GM12875 (cell line): ENCODE results near the gene CNTNAP5.

Source experiments
- H3K4me3 ChIP-seq: one replicate; pipeline ENCODE4 v1.5.1; 2011; ENCODE audit warnings: low read depth, low read length, control low read depth
- TF ChIP-seq, protein P1 (sequence below): IDR thresholded peaks from 2 replicates; pipeline ENCODE4 v1.5.1; 2011; ENCODE audit warnings: low read depth, mild to moderate bottlenecking, control low read depth, inconsistent platforms, low read length, moderate library complexity, borderline replicate concordance; ENCODE audit not compliant: insufficient read depth

CNTNAP5 gene

DNA sequence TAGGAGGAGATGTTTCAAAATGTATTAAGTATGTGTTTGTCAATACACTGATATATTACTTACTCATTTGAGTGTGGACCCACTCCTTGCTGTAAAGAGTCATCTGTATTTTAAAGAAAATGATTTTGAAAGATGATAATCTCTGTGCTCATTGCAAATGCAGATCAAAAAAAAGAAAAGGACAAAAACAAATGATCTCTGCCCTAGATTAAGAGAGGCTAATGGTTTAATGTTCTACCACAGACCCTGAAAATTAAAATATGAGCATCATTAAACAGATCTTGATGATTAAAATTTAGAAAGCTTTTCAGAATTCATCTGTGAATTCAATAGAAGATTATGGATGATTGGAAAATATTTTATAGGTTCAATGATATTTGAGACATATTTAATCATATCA, 136.5 kb downstream of the CNTNAP5 start:
- H3K4me3 ChIP-seq: no peak overlapping the region
- TF ChIP-seq, protein P1, sequence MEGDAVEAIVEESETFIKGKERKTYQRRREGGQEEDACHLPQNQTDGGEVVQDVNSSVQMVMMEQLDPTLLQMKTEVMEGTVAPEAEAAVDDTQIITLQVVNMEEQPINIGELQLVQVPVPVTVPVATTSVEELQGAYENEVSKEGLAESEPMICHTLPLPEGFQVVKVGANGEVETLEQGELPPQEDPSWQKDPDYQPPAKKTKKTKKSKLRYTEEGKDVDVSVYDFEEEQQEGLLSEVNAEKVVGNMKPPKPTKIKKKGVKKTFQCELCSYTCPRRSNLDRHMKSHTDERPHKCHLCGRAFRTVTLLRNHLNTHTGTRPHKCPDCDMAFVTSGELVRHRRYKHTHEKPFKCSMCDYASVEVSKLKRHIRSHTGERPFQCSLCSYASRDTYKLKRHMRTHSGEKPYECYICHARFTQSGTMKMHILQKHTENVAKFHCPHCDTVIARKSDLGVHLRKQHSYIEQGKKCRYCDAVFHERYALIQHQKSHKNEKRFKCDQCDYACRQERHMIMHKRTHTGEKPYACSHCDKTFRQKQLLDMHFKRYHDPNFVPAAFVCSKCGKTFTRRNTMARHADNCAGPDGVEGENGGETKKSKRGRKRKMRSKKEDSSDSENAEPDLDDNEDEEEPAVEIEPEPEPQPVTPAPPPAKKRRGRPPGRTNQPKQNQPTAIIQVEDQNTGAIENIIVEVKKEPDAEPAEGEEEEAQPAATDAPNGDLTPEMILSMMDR: no peak

- TF ChIP-seq, protein P1: no peak
- H3K4me3 ChIP-seq: no peak overlapping the region
These were observed 137.2 kb downstream of the CNTNAP5 start for GRCh38 chr2:124162256-124162655.

GRCh38 chr2:124163840-124164239, 138.8 kb downstream of the CNTNAP5 start:
- TF ChIP-seq, protein P1: no peak
- H3K4me3 ChIP-seq: no peak overlapping the region

- TF ChIP-seq, protein P1: no peak
- no peak overlapping the region for H3K4me3 ChIP-seq
These were observed 140.6 kb downstream of the CNTNAP5 start for GRCh38 chr2:124165698-124166097.

GRCh38 chr2:124171472-124172063, 146.5 kb downstream of the CNTNAP5 start:
- TF ChIP-seq, protein P1: no peak
- no peak overlapping the region for H3K4me3 ChIP-seq

GRCh38 chr2:124178719-124179118, 153.6 kb downstream of the CNTNAP5 start:
- H3K4me3 ChIP-seq: no peak overlapping the region

GRCh38 chr2:124180635-124181034, 155.5 kb downstream of the CNTNAP5 start:
- TF ChIP-seq, protein P1: no peak
- H3K4me3 ChIP-seq: no peak overlapping the region

More at GRCh38 chr2:124178719-124179118, 153.6 kb downstream of the CNTNAP5 start:
- TF ChIP-seq, protein P1: no peak
